CD4-positive, alpha-beta T cell treated with Interleukin-6 at 100 ng/mL for 8 hours (primary cell): Measurements from ENCODE around the gene NSF.

Experiments used
- DNase-seq: peaks from one replicate; pipeline ENCODE4 v3.0.0-alpha.2; 2020; ENCODE audit warnings: mixed read lengths, low spot score

The NSF gene

DNA sequence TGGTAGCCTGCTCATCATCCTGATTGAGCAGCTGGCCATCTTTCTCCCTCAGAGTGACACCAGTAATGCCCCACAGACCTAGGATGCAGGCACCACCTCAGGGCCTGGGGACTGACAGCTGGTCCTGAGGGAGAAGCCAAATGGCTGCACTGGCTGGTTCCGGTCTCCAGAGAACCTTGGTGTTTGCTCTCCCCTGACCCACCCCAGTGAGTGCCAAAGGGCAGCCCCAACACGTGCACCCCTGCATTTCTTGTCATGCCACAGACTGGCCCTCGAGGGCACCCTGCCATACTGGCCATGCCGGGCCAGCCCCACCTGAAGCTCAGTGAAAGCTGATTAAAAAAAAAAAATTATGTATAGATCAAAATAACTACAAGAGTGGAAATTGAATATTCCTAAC lies 127.5 kb downstream of the NSF start:
- DNase-seq = no peak

DNA sequence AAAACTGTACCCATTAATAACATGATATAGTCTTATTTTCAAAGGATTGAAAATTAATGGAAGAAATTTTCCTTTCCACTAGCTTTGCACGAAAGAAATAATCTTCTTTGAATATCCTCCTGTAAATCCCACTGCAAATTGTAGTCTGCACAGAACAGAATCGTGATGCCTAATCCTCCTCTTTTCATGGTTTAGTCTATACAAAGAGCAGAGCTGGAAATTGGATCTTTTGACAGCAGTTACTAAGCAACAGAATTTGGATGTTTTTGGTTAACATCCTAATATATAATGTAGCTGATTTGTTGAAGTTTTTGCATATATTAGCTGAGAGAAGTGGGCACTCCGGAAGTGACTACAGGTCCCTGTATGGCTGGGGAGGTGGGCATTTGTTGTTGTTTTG lies 129.4 kb downstream of the NSF start:
- no peak for DNase-seq

DNA sequence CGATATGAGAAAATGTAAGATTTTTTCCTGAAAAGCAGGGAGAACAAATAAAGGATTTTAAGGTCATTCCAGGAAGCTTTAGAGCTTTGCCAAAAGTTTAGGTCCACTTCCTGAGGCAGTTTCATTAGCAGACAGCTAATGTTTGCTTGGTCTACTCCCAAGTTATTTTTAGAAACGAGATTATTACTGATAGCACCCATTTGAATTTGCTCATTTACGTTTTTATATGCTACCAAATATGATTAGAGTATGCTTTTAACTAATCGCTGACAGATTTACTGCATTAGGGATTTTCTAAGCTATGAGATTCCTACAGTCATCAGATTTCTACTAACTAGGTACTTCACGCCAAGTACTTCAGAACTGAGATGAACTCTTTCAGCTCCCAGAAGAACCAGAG lies 129.9 kb downstream of the NSF start:
- no peak for DNase-seq

DNA sequence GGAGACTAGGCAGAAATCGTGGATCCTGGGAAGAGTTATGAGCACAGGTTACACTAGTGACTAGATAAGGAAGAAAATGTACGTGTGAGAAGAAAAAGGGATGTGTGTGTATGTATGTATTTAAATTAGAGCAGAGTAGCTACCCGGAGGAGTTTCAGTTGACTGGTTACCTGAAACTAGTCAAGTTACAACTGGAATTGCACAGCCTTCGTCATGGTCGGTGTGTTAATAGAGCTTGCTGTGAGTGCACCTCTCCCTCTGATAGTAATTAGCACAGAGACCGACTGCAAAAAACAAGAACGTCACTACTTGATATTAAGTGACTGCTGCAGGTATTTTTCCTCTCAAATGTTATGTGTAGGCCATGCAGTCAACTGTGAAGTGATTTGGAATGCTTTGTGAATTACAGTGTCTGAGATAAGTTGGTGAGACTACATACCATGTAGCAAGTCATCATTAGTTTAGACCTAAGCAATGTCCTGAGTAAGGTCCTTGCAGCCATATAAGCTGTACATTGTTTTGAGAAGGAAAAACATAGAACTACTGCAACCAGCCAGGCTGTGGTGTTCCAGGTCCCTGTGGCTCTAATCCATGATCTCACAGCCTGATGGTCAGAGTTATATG lies 132.3 kb downstream of the NSF start:
- DNase-seq = no peak

DNA sequence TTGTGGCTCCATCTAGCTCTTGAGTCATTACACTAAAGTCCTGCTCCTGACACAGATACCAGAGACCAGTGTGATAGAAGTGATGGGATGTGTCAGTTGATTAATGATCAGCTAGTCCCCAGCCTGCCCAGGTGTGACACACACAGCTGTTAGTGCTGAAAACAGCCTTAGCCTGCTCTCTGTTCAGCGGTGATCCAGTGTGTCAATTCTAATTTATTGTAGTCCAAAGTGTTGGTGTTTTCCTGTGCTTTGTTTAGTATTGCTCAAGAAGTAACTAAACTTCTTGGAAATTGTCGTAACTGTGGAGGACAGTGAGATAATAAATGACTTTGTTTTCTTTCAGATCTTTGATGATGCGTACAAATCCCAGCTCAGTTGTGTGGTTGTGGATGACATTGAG lies 135.7 kb downstream of the NSF start:
- DNase-seq = no peak

DNA sequence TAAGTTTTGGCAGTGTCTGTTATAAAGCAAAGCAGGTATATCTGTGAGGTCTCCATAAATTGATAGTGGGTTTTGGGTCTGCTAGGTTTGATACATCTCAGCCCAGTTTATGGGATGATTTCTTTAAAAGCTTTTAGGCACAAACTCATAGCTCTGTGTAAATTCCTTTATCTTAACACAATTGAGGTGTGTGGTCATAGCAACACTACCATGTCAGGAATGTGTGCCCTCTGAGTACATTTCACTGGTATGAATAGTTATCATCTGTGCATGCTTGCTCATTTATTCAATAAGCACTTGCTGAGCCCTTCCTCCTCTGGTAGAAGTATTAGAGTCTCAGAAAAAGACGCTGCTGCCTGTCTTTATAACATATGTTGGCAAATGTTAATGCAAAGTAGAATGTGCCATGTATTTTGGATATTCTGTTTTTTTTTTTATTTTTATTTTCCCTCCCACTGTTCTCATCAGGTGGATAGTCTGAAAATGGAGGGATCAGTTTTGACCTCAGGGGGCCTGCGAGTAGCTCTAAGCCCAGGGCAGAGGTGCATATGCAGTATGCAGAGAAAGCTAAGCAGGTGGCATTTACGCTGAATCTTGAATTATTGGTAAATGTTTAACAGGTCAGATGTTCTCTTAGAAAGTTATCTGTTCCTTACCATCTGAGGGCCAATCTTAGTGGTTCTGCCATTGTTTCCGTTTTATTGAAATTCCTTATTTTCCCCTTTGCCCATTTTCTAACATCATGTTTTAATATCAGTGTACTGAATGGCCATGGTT lies 137.3 kb downstream of the NSF start:
- DNase-seq = no peak

DNA sequence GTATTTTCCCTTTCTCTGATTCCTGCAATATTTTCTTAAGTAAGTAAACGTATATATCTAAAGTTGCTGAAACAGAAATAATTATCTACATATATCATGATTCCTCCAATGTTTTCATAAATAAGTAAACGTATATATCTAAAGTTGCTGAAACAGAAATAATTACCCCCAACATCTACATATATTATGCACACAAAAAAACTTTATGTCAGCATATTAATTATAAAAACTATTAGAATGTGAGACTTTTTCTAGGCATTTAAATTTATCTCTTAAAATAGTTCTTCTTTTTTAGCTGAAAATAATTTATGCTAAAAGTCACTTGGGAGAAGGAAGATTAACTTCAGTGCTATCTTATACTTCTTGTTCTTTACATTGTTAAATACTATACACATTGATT lies 139.6 kb downstream of the NSF start:
- no peak for DNase-seq

DNA sequence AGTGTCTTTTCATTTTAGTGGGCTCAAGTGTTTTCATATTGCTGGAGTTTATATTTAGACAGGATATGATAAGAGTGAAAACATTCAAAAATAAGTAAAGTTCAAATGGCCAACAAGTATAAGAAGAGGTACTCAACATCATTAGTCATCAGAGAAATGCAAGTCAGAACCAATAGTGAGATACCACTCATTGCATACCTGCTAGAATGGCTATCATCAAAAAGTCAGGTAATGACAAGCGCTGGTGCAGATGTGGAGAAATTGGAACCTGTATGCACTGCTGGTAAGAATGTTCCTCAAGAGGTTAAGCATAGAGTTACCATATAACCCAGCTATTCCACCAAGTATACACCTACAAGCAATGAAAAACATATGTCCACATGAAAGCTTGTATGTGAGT lies 140.2 kb downstream of the NSF start:
- no peak for DNase-seq

DNA sequence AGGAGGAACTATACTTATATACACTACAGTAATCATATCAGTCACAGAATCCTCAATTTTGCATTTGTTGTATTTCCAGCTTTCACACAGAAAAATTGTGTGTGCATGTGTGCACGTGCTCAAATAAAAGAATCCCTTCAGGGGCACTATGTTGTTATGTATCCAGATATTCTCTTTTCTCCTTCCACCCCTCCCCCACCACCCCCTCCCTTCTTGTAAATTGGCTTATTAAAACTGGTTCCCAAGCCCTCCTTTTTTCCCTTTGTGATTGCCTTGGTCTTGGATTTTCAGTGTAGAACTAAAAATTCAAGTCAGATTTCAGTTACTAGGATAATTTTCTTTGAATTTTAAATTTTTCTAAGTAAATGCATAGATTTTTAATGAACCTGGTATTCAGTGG lies 141.7 kb downstream of the NSF start:
- no peak for DNase-seq

DNA sequence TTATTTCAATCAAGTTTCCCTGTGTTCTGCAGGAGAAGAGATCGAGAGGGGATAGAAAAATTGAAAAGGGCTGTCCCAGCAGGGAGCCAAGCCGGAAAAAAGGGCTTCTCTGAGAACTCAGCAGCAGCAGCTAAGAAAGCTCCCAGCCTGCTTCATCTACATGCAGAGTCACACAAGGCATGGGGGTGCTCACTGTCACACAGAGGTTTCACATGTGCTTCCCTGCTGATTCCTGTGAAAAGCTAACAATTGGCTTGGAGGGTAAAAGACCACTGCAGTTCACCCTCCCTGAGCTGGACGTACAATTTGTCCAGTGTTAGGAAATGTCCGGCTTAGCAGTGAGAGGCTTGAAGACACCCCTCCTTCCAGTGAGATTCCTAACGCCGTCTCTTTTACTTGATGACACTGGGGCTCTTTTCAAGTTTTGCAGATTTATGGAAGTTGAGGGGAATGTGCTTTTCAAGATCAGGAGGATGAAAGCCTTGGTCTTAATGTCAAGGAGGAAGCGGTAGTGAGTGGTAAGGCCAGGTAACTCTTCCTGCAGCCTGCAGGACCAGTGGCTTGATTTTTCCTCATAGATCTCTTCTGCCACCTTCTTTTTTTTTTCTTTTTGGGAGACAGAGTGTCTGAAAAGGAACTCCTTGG lies 142.4 kb downstream of the NSF start:
- DNase-seq = no peak

DNA sequence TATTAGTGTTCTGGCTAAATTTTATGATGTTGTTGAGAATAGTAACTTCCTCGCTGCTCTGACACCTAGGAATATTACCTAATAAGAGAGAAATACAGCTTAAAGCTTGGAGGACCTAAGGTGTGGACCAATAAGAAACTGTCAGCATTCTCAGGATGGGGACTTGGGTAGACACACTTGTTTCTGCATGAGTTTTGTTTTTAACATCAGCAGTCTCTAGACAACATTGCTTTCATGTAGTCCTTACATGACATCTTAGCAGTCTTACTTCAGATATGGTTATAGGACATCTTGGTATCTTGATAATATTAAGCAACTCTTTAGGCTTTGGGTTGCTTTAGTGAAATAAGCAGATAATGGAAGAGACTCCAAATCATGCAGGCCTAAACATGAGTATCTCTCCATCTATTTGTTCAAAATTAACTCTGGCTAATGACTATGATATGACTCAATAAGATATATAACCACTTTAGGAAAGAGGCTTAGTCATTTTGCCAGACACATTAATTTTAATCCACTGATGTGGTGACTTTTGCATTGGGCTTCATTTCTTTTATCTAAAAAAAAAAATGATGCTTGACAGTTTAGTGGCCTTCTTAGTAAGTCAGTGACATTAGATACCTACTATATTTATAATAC lies 143.5 kb downstream of the NSF start:
- DNase-seq = no peak

DNA sequence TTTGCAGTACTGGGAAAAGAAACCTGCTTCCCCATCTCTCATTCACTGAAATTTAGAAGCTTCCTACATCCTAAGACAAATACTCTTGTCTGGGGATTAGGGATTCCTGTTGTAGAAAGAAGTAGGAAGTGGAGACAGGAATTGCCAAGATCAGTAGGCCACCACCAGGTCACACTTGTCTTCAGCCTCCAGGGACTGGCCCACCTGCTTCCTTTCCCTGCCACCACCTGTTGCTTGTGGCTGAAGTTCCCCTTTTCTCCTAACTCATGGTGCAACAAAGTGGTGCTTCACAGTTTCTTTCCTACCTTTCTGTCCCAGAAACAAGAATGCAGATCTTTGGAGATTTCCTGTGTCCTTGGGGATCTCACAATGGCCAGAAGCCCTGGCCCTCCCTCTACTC lies 145.6 kb downstream of the NSF start:
- no peak for DNase-seq

DNA sequence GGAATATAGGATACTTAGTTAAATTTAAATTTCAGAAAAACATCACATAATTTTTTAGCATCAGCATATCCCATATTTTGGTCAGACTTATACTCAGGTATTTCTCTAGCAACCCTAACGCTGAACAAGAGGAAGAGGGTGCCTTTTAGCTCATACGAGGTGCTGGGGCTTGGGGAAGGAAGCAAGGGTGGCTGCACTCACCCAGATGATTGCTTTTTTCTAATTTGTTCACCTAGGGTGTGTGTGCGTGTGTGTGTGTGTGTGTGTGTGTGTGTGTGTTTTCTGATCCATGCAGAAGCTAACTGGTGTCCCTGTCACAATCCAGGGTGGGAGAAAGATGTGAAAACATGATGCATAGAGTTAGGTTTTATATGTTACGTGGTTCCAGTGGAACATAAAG lies 146.9 kb downstream of the NSF start:
- no peak for DNase-seq

DNA sequence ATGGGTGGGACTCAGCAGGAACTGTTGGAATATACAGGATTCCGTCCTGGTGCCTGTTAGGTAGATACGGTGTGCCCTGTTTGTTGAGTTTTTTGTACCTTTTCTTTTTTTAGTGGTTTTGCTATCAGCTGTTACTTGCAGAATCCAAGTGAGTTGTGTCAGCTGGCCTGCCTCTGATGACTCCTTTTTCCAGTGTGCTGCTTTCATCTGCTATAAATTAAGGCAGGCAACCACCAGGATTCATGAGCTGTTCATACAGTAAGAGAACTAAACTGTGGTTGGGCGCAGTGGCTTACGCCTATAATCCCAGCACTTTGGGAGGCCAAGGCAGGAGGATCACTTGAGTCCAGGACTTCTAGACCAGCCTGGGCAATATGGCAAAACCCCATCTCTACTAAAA lies 148.1 kb downstream of the NSF start:
- DNase-seq = no peak

DNA sequence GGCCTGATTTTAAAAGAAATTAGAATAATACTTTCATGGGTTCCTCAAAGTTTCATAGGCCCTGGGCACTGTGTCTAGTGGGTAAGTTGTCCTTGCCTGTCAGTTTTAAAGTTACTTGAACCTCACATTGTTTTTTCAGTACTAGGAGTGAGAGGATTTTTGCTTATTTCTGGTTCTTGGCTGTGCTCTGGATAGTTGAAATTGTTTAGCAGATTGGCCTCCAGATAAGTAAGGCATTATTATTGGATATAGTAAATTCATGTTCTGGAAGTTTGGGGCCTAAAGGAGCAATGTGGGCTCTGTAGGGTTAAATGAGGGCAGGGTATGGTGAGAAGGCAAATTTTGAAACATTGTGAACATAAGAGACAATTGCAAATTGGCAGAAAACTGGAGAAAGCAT lies 149.5 kb downstream of the NSF start:
- DNase-seq = no peak

DNA sequence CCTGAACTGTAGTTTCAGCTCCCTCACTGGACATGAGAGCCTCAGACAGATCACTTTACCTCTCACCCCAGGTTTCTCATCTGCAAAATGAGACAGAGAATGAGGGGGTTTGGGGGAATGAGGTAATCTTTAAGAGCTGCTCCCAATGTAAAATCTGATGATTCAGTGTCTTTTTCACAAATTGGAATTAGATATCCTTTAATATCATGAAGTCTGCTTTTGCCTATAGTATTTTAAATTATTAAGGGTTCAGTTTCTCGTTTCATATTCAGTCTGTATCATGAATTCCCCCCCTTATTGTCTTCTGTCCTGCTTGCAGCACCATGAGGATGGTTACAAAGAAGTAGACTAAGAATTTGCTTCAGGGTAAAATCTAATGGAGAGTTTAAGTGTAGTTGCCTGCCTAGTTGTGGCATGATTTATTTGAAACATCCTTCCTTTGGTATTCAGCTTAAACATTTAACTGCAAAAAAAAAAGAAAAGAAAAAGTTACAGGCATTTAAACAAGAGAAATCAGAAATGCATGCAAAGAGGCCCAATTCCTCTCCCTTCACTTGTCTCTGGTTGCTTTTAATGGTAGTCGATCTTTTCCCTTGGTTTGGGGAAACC lies 150.8 kb downstream of the NSF start:
- DNase-seq = no peak

DNA sequence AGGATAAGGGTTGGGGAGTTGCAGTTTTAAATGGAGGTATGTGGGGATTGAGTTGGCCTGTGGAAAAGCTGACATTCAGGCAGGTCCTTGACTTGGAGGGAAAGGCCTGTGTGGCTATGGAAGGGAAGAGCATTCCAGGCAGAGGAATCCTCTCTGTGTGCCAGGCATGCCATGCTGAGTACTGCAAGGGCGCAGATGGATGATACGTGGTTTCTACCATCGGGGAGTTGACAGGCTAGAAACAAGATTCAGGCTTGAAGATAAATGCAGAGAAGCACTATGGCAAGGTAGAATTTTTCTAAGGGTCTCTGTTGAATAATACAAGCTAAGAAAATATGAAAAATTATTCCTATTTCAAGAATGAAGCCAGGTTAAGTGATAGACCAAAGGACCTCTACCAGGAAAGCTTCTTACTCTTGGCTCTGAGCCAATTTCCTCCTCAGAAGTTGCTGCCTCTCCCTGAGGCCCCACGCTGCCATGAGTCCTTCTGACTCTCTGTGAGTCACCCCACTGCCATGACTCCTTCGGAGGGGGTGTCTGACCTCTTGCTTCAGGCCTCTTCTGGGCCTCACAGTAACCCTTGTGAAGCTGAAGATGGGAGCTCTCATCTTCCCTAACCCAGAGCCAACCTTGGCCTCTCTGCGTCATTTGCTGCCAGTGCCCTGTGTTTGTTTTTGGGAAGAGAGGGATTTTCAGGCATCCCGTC lies 152.2 kb downstream of the NSF start:
- no peak for DNase-seq

DNA sequence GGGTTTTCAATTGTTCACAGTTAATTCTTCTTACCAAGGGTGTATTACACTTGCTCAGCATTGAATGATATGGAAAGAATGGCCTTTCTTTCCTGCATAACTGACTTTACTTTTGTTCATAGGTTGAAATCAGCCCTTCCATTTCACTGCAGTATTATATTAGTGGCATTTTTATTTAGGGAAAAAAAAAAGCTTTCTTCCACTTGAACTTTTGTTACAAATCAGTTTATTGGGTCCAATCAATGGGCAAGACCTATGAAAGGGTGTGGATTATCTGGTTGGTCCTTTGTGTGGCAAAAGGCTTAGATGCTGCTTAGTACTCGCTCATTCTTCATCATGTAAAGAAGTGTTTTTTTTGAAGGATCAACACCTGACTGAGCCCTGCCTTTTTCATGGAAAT lies 154.0 kb downstream of the NSF start:
- no peak for DNase-seq

DNA sequence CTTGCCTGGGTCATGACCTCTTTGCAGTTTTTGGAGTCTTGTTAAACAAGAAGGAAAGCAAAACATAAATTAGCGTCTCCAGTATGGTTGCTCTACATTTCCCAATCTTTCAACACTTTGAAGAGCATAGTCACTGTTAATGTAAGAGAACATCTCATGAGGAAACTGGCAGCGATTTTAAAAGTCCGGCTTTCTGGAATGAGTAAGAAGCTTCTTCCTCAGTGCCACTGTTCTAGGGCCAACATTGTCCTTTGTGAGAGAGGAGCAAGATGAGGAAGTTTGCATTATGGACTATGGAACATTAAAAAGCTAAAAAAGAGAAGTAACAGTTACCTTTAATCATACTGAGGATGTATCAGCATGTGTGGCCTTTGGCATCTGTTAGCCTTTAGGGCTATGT lies 154.9 kb downstream of the NSF start:
- DNase-seq = no peak

DNA sequence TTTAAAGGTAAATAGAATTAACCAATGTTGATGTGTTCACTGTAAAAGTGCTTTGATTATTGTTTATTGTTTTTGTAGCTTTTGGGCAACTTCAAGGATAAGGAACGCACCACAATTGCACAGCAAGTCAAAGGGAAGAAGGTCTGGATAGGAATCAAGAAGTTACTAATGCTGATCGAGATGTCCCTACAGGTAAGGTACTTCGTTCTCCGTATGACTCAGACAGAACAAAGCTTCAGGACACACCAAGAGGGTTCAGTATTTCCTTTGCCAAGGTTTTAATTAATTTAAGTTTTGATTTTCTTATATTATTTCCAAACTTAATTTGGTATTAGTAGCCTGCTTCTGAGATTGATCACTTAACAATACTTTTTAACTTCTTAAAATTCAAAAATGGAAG lies 161.0 kb downstream of the NSF start:
- DNase-seq = no peak

DNA sequence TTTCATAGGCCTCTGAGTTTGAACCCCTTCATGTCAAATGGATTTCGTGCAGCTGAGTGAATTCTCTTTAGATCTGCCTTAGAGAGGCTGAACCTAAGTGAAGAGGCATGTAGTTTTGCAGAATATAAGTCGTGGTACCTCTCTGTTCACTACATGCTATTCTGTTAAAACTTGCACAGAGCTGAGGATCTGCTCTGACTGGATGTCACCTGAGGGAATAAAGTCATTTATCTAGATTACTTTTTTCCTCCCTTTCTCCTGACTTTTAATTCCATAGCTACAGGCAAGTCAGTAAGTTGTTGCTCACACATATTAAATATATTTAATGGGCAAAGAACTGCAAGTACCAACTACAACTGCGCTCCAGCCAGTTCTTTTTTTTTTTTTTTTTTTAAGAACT lies 163.3 kb downstream of the NSF start:
- DNase-seq = no peak

DNA sequence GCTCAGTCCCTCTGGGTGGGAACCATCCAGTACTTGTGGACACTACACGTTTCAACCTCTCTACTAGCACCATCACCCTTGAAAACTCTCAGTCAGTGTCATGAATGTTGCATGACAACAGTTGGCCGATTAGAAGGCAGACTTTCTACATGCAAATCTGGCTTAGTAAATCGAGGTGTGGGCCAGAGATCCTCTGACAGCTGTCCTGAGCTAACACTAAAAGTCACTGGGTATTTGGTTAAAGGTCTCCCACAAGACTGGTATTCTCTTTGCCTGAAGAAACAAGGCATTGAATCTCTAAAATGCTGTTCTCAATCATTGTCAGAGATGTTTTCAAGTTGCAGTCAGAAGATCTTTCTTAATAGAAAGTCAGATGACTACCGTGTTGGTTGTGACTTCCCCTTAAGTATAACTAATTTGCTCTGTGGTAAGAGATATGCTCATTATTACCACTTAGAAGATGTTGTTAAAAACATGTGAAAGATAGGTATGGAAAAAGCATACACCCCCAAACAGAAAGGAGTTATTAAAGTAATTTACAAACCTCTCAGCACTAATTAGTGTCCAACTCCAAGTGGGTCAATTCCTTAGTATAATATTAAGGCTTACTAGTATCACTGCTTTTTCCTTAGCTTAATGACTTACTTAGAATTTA lies 165.7 kb downstream of the NSF start:
- no peak for DNase-seq
